Activated naive CD8-positive, alpha-beta T cell (primary cell): ENCODE data around the gene SH3RF1.
"Not testable (repeated sequence)": the region's sequence is repeated elsewhere in the genome, so short reads cannot be mapped to it uniquely, and the experiment has no call there.

Source experiments
- H3K27ac Mint-ChIP-seq: one replicate; pipeline ENCODE4 v1.8.0; 2021; ENCODE audit warnings: mixed read lengths
- H3K27me3 Mint-ChIP-seq: one replicate; pipeline ENCODE4 v1.8.0; 2021; ENCODE audit warnings: mixed read lengths
- H3K36me3 Mint-ChIP-seq: one replicate; pipeline ENCODE4 v1.8.0; 2021; ENCODE audit warnings: mixed read lengths
- H3K4me1 Mint-ChIP-seq: one replicate; pipeline ENCODE4 v1.8.0; 2021; ENCODE audit warnings: low read depth, mixed read lengths
- H3K4me3 Mint-ChIP-seq: one replicate; pipeline ENCODE4 v1.8.0; 2021; ENCODE audit warnings: mild to moderate bottlenecking, mixed read lengths
- H3K9me3 Mint-ChIP-seq: one replicate; pipeline ENCODE4 v1.8.0; 2021; ENCODE audit warnings: low read depth, mixed read lengths

Gene SH3RF1

DNA sequence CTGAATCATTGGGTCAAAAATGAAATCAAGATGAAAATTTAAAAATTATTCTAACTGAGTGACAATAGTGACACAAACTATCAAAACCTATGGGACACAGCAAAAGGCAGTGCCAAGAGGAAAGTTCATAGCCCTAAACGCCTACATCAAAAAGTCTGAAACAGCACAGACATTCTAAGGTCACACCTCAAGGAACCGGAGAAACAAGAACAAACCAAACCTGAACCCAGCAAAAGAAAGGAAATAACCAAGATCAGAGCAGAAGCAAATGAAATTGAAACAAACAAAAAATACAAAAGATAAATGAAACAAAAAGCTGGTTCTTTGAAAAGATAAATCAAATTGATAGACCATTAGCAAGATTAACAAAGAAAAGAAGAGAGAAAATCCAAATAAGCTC, 80.8 kb downstream of the SH3RF1 start:
- H3K4me1 Mint-ChIP-seq, H3K27me3 Mint-ChIP-seq, H3K9me3 Mint-ChIP-seq, H3K4me3 Mint-ChIP-seq, H3K27ac Mint-ChIP-seq, H3K36me3 Mint-ChIP-seq: not testable (repeated sequence)

DNA sequence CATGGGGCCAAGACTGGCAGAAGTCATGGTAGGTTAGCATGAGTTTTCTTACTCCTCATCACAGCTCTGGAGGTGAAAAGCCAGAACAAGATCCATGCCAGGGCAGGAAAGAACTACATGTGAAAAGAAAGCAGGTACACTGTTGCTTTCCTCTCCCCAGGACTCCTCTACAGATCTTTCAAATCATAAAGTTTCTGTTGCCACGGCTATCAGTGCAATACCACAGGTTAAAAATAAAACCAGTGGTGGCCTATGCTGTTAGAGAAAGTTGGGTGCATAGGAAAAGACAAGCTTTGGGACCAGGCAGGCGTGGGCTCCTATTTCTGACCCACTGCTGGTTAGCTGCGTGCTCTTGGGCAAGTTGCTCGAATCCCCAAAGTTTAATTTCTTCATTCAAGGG, 81.4 kb downstream of the SH3RF1 start:
- Mint-ChIP-seq H3K36me3 (no peaks in the 10 kb centered on the region), H3K9me3 (no peaks in the 10 kb centered on the region), H3K4me3 (no peak overlapping the region), H3K27ac (no peak overlapping the region), H3K27me3 (peaks cover 2% of the 10 kb centered on the region), H3K4me1 (no peaks in the 10 kb centered on the region)

DNA sequence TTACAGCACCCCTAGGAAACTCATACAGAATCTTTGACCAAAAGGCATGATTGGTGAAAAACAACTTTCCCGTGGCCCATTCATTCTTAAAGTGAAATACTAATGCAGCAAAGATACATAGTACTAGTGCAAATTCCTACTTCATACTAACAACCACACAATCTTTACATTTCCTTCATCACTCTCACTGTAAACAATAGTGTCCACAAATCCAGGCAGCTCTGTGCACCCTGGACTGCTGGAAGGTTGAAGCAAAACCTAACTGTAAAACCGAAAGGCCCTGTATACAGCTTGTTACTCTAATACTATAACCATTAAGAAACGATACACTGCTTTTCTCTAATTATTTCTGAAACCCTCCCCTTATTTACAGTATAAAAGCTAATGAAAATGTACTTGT, 82.6 kb downstream of the SH3RF1 start:
- Mint-ChIP-seq H3K36me3 (no peaks in the 10 kb centered on the region), H3K27ac (no peak overlapping the region), H3K4me1 (no peaks in the 10 kb centered on the region), H3K27me3 (peaks cover 2% of the 10 kb centered on the region), H3K4me3 (no peak overlapping the region), H3K9me3 (no peaks in the 10 kb centered on the region)

DNA sequence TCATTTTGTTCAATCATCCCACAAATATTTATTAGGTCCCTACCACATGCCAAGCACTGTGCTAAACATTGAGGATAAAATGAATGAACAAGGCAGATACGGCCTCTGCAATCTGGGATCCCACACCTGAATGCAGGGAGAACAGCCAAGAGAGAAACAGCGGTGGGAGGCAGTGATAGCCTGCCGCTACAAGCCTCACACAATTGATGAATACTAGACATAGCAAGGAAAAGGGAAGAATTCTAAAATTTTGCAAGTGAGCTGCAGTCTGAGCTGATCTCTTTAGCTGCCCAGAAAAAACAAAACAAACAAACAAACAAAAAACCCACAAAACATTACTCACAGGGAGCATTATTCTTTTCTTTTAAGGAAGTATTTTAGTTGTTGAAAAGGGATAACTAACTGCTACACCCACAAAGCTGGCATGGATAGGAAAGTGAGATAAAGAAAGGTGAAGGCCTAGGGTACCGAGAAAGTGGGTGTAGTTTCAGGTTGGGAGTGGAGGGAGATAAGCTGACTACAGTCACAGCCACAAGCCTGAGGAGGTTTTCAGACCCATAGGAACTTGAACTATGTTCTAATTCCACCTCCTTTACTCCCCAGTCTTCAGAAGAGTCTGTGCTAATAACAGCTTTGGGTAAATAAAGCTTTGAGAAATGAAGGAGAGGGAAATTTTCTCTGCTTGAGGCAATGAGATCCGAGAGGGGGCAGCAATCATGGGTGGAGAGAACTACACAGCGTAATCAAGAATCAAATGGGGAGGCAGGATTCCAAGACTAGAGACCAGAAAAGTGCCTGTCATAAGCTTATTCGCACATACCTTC, 85.4 kb downstream of the SH3RF1 start:
- Mint-ChIP-seq H3K4me1 (no peaks in the 10 kb centered on the region), H3K36me3 (no peaks in the 10 kb centered on the region), H3K27ac (no peak overlapping the region), H3K9me3 (no peaks in the 10 kb centered on the region), H3K27me3 (peaks cover 9% of the 10 kb centered on the region), H3K4me3 (no peak overlapping the region)

DNA sequence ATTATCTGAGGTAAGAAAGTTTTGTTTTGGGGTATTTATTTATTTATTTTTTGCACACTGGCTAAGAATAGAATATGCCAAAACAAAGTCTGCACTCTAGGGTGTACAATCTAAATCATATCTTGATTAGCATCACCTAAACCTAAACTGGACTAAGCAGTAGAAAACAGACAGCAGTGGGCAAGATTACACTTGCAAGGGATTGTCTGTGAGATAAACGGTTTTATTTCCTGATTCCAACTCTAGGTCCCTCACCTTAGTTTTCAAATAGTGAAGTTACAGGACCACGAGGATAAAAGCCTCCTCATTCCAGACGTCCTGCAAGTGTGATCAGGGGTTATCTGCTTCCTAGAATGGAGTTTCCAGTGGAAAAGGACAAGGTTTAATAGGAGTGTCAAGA, 86.1 kb downstream of the SH3RF1 start:
- peaks cover 9% of the 10 kb centered on the region for H3K27me3 Mint-ChIP-seq
- H3K9me3 Mint-ChIP-seq, result no peaks in the 10 kb centered on the region
- H3K36me3 Mint-ChIP-seq, result no peaks in the 10 kb centered on the region
- no peaks in the 10 kb centered on the region for H3K4me1 Mint-ChIP-seq
- no peak overlapping the region for H3K4me3 Mint-ChIP-seq
- H3K27ac Mint-ChIP-seq, result no peak overlapping the region

DNA sequence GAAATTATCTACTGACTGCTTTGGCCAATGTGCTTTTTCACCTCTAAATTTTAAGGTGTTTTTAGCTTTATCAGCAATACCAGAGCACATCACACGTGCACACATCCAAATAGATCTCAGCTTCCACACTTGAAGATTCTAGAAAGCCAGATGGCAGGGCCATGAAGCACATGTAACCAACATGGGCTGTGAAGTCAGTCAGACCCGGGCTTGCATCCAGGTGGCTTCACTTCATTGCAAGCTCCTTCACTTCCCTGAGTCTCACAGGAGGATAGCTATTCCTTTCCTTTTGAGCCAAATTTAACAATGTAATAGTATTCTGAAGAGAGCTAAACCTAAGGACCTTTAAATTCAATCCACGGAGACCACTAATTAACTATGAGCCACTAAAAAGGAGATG, 86.5 kb downstream of the SH3RF1 start:
- Mint-ChIP-seq H3K9me3 (no peaks in the 10 kb centered on the region), H3K4me1 (no peaks in the 10 kb centered on the region), H3K4me3 (no peak overlapping the region), H3K27ac (no peak overlapping the region), H3K27me3 (peaks cover 9% of the 10 kb centered on the region), H3K36me3 (no peaks in the 10 kb centered on the region)

DNA sequence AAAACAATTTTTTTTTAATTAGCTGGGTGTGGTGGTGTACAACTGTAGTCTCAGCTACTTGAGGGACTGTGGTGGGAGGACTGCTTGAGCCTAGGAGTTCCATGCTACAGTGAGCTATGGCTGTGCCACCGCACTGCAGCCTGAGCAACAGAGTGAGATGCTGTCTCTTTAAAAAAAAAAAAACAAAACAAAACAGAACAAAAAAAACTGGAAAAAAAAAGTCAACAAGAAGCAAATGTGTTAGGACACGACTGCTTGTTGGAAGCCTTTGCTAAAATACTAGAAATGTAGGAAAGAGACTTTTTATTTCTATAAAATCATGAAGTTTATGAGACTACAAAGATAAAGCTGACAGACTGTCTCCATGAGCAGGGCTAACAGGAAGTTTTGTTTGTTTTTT, 87.2 kb downstream of the SH3RF1 start:
- no peaks in the 10 kb centered on the region for H3K9me3 Mint-ChIP-seq
- peaks cover 9% of the 10 kb centered on the region for H3K27me3 Mint-ChIP-seq
- no peak overlapping the region for H3K27ac Mint-ChIP-seq
- no peaks in the 10 kb centered on the region for H3K4me1 Mint-ChIP-seq
- no peaks in the 10 kb centered on the region for H3K36me3 Mint-ChIP-seq
- no peak overlapping the region for H3K4me3 Mint-ChIP-seq

DNA sequence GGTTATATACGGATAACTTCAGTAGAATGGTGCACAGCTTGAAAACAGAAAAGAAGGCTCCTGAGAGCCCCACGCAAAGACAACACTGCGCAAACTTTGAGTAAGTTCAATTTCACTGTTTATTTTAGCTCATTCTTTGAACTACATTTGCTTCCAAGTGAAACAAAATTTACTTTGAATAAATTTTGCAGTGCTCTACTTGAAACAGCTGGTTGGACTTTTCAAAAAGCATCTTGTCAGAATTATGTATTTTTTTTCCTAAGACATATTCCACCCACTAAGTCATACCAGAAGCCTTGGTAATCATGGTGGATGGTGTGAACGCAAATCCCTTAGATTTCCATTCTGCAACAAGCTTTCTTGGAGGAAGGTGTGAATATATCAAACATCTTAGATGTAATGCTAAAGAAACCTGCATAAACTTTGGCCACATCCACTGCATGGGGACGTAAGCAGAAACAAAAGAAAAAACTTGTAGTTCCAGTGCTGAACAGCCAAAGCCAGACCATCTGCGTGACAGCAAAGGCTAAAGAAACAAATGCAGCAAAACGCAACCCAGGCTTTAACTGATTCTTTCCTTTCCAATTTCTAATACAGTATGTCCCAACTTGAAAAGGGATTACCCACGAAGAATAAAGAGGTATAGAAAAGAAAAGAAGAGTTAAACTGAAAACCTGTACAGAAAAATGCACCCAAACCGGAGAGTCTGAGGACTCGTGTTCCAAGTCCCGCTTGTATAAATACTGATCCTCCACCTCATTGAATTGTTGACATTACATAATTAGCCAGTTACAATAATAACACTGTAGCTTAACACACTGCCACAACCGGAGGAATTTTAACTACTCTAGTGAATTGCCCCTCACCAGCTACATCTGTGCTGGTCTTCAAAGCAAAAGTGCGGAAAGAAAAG, 90.9 kb downstream of the SH3RF1 start:
- H3K4me1 Mint-ChIP-seq, result no peaks in the 10 kb centered on the region
- H3K36me3 Mint-ChIP-seq, result no peaks in the 10 kb centered on the region
- H3K27ac Mint-ChIP-seq, result no peak overlapping the region

DNA sequence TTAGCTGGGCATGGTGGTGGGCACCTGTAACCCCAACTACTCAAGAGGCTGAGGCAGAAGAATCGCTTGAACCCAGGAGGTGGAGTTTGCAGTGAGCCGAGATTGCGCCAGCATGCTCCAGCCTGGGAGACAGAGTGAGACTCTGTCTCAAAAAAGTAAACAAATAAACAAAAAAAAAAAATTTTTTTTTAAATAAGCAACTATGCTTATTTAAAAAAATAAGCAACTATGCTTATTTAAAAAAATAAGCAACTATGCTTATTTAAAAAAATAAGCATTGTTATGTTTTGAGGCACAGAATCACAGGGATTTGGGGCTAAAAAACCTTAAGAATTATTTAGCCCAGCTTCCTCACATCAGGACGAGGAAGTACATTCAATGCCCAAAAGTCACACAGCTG, 92.7 kb downstream of the SH3RF1 start:
- not testable (repeated sequence) for H3K27me3 Mint-ChIP-seq, H3K27ac Mint-ChIP-seq, H3K4me3 Mint-ChIP-seq, H3K4me1 Mint-ChIP-seq, H3K36me3 Mint-ChIP-seq, H3K9me3 Mint-ChIP-seq

More for the DNA sequence above, 90.9 kb downstream of the SH3RF1 start:
- Mint-ChIP-seq H3K27me3 (peaks cover 7% of the 10 kb centered on the region), H3K4me3 (no peak overlapping the region), H3K9me3 (no peaks in the 10 kb centered on the region)

DNA sequence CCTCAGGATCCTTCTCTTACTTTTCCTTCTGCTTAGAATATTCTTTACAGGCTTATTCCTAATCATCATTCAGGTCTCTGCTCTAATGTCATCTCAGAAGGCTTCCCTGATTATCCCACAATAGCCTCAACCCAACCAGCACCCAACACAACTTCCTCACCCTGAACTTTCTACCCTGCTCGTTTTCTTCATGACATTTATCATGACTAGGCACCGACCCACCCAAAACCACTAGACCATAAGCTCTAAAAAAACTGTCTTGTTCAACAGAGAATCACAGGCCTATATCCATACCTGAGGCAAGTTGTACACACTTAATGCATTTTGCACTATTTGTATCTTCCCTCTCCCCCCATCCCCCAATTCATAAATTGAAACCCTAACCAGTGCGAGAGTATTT, 95.3 kb downstream of the SH3RF1 start:
- Mint-ChIP-seq H3K36me3 (no peaks in the 10 kb centered on the region), H3K4me3 (no peak overlapping the region), H3K27ac (no peak overlapping the region), H3K4me1 (no peaks in the 10 kb centered on the region), H3K9me3 (no peaks in the 10 kb centered on the region), H3K27me3 (no peaks in the 10 kb centered on the region)

DNA sequence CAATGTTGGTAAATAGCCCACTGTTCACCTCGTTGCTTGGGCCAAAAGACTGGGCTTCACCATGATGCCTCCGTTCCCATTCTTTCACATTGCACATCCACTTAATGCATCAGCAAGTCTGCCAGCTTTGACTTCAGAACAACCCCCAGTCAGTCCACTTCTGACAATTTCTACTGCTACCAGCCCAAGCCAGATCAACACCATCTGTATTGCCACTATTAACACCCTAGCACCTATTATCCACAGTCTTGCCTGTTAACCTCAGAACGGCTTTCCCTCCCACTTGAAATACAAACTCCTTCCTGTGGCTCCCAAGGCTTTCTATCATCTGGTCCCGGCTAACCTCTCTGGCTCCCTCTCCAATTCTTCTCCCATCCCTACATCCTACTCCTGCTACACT, 95.7 kb downstream of the SH3RF1 start:
- Mint-ChIP-seq H3K9me3 (no peaks in the 10 kb centered on the region), H3K27ac (no peak overlapping the region), H3K4me1 (no peaks in the 10 kb centered on the region), H3K36me3 (no peaks in the 10 kb centered on the region), H3K4me3 (no peak overlapping the region), H3K27me3 (no peaks in the 10 kb centered on the region)

DNA sequence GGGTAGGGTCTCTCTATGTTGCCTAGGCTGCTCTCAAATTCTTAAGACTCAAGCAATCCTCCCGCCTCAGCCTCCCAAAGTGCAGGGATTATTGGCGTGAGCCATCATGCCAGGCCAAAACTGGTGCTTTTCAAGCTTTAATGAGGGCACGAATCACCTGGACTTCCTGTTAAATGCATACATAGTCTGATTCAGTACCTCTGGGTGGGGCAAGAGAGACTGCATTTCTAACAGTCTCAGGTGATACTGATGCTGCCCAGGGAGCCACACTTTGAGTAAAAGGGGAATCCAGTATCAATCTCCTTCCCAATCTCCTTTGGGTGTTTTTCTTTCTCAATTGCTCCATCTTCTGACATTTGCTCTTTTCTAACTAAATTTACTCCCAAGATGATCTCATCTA, 96.5 kb downstream of the SH3RF1 start:
- H3K27ac Mint-ChIP-seq, result no peak overlapping the region

DNA sequence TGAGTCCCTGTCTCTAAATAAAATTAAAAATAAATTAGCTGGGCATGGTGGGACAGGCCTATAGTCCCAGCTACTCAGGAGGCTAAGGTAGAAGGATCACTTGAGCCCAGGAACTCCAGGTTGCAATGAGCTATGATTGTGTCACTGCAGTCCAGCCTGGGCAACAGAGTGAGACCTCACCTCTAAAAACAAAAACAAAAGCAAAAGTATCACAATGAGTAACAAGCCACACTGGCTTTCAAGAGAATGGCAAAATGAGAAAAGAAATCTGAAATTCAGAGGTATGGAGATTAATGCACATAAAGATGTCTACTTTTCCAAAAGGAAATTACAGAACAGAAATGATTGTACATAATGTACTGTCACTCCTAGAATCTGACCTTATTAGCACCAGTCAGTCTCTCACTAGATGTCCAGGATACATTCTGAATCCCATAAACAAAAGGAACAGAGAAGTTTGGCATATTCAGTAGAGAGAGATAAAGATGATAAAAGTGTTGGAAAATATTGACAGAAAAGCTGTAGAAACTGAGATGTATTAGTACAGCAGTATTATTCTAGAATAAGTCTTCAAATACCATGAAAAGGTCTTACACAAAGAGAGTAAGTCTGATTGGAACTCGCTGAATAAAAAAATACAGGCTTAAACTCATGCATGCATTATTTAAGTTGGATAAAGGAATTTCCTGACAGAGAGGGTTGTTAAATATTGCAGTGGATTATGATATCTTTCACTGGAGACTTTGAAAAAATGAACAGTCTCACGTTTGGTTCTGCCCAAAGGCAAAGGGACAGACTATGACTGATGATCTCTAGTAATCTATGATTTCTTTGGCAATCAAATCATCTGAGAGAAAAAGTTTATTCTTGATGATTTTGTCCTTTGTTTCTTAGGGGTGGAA, 102.5 kb downstream of the SH3RF1 start:
- H3K4me3 Mint-ChIP-seq, result no peak overlapping the region
- H3K27ac Mint-ChIP-seq, result no peak overlapping the region
- H3K27me3 Mint-ChIP-seq, result no peaks in the 10 kb centered on the region
- no peaks in the 10 kb centered on the region for H3K4me1 Mint-ChIP-seq
- H3K36me3 Mint-ChIP-seq, result no peaks in the 10 kb centered on the region
- H3K9me3 Mint-ChIP-seq, result no peaks in the 10 kb centered on the region

More for the DNA sequence above, 96.5 kb downstream of the SH3RF1 start:
- H3K27me3 Mint-ChIP-seq, result no peaks in the 10 kb centered on the region
- H3K9me3 Mint-ChIP-seq, result no peaks in the 10 kb centered on the region
- H3K4me3 Mint-ChIP-seq, result no peak overlapping the region
- H3K36me3 Mint-ChIP-seq, result no peaks in the 10 kb centered on the region
- no peaks in the 10 kb centered on the region for H3K4me1 Mint-ChIP-seq

DNA sequence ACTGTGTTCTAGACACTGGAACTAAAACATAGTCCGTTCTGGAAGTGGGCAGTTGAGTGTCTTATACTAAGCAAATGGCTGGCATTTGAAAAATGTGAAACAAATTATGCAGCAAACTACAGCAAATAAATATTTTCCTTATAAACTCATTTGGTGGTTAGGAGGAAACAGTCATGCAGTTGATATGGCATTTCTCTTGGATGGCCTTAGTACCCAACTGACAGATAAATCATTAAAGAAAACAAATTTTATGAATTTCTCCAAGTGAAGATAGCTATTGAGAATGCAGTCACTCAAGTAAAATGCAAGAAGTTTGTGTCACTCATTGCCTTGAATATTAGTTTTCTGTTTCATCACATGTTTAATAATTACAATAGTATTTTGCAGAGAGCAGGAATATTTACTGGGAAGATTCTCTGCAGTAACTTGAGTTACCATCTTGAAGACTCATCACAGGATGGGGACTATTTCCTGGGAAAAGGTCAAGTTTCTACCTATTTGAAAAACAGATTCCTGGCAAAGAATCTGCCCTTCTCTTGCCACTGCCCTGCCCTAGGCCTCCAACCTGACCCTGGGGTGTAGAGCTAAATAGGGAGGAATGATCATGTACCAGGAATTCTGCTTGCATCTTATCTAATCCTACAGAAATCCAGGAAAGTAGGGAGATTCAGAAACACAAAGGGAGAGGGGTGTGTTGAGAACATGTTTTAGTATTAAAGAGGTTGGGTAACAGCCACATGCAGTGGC, 105.9 kb downstream of the SH3RF1 start:
- no peaks in the 10 kb centered on the region for H3K36me3 Mint-ChIP-seq
- H3K4me3 Mint-ChIP-seq, result no peak overlapping the region
- H3K27me3 Mint-ChIP-seq, result peaks cover 3% of the 10 kb centered on the region
- no peak overlapping the region for H3K27ac Mint-ChIP-seq
- H3K9me3 Mint-ChIP-seq, result no peaks in the 10 kb centered on the region
- H3K4me1 Mint-ChIP-seq, result no peaks in the 10 kb centered on the region
